NB4 (cell line): ENCODE data around the gene KIRREL3.

ENCODE experiments used
- MYC ChIP-seq: IDR thresholded peaks from 2 replicates; pipeline ENCODE4 v1.6.1; 2011; ENCODE audit warnings: low read depth, low read length
- POLR2A ChIP-seq: IDR thresholded peaks from 2 replicates; pipeline ENCODE4 v1.6.1; 2011; ENCODE audit warnings: mild to moderate bottlenecking; ENCODE audit not compliant: insufficient read length; ENCODE audit errors: extremely low read depth
- TF ChIP-seq, protein P1 (sequence below): IDR thresholded peaks from one replicate; pipeline ENCODE4 v1.5.1; 2012; ENCODE audit warnings: low read depth, low read length
- TF ChIP-seq, protein P2 (sequence below): IDR thresholded peaks from 2 replicates; pipeline ENCODE4 v1.6.1; 2011; ENCODE audit warnings: low read depth, low read length

DNA sequence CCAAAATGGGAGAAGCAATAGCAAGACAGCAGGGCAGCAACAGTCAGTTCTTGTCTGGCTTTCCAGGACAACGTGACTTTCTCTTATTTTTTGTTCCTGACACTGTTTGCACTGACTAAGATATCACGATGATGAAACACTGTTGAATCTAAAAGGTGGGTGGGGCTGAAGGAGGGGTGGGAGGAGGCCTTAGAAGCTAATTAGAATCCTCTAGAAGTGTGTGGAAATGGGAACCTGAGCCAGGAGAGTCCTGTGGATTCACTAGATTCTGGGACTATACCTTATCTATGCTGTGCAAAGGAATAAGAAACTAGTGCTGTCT is 344.8 kb downstream of the KIRREL3 start:
- TF ChIP-seq, protein P1, sequence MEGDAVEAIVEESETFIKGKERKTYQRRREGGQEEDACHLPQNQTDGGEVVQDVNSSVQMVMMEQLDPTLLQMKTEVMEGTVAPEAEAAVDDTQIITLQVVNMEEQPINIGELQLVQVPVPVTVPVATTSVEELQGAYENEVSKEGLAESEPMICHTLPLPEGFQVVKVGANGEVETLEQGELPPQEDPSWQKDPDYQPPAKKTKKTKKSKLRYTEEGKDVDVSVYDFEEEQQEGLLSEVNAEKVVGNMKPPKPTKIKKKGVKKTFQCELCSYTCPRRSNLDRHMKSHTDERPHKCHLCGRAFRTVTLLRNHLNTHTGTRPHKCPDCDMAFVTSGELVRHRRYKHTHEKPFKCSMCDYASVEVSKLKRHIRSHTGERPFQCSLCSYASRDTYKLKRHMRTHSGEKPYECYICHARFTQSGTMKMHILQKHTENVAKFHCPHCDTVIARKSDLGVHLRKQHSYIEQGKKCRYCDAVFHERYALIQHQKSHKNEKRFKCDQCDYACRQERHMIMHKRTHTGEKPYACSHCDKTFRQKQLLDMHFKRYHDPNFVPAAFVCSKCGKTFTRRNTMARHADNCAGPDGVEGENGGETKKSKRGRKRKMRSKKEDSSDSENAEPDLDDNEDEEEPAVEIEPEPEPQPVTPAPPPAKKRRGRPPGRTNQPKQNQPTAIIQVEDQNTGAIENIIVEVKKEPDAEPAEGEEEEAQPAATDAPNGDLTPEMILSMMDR, result no peak
- TF ChIP-seq, protein P2, sequence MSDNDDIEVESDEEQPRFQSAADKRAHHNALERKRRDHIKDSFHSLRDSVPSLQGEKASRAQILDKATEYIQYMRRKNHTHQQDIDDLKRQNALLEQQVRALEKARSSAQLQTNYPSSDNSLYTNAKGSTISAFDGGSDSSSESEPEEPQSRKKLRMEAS, result no peak
- TF ChIP-seq POLR2A (no peak), MYC (no peak)
